Mucosa of descending colon (tissue), 3 donors: Measurements from ENCODE around the gene GPA33. TPM values are rescaled to one million over a fixed set of nuclear protein-coding genes. Genes with fewer than 3 reads are reported as not detected.

ENCODE experiments used
- ATAC-seq: fragments of 200-7000 bp; cut with Tn5 transposase; one replicate; pipeline ENCODE4 v1.9.1; 2020; ENCODE audit warnings: mild to moderate bottlenecking, moderate library complexity
- DNase-seq, 3 donors: peaks; one replicate each; pipeline ENCODE4 v3.0.0-alpha.2; 2020
- H3K36me3 ChIP-seq: fragments of 200-600 bp; one replicate; pipeline ENCODE4 v1.8.0; 2021; ENCODE audit warnings: low read depth, mild to moderate bottlenecking
- H3K4me1 ChIP-seq: fragments of 200-600 bp; one replicate; pipeline ENCODE4 v1.8.0; 2021; ENCODE audit warnings: low read depth, mild to moderate bottlenecking
- H3K4me3 ChIP-seq: fragments of 200-600 bp; one replicate; pipeline ENCODE4 v1.8.0; 2021; ENCODE audit warnings: mild to moderate bottlenecking
- H3K9me3 ChIP-seq: fragments of 200-600 bp; one replicate; pipeline ENCODE4 v1.8.0; 2021; ENCODE audit warnings: mild to moderate bottlenecking
- intact Hi-C, 2 donors: fragments of 100-400 bp; cut with DNase I in 1 of 2; cut with micrococcal nuclease in 1 of 2; formaldehyde crosslinking; loops; one replicate each; pipeline versions ENCODE4 v1.11.0 to v1.11.1; 2022; cut with DNase I, micrococcal nuclease
- total RNA-seq, 3 donors: library from RNA; stranded (reverse); fragmentation: NEBNext Ultra II Directional in 2 of 3; extraction: Animal tissue kit (Norgen Biotek cat#: 25700) in 2 of 3; gene quantifications; one replicate each; pipeline versions ENCODE4 v1.2.1 to v1.2.4, GENCODE V29; 2021 to 2023
- TF ChIP-seq, protein P1 (sequence below): fragments of 200-600 bp; IDR thresholded peaks from one replicate; pipeline ENCODE4 v1.8.0; 2022; ENCODE audit warnings: antibody characterized with exemption, mild to moderate bottlenecking
- donor health status: DM: no; HTN: no; CAD: no; lungs with moderate emphysema.
- donor health status: DM: no; HTN: no; CAD: no.
- donor health status: DM: no; HTN: yes; CAD: no.

The GPA33 gene
- total RNA-seq, 3 donors from 2014 or later = 221 to 764 (median 482) TPM

DNA sequence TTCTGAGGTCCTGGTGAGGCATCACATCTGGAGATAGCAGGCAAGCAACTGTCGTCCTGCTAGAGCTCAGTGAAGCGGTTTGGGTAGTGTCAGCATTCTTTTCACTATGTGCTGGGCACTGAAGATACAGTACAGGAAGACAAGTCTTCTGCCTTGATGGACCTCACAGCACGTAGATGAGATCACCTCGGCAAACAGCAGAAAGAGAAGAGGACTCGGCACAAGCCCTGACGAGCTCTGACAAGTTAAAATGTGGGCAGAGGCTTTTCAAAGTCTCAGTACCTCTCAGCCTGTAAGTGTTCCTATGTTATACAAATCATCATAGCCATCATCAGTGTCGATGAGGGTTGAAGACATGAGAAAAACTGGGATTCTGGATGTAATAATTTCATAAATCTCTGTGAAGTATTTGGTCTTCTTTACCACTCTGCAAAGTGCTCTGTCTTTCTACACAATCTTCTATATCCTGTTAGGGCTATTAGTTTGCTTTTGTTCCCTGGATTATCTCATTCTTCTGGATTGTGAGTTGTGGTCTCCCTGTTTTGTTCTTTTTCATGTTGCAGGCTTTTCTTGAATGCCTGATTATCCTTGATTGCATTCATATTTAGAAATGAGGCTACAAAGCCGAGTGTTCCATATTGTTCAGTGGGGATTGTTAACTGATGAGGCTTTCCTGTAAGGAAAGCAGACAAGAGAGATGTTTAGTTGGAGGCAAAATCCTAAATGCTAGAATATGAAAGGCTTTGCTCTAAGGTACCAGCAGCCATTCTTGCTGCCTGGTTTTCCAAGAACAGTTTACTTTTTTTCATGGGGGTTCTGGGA is 76.9 kb downstream of the GPA33 start:
- H3K4me1 ChIP-seq = no peaks in the 10 kb centered on the region
- intact Hi-C loops = no loop called here
- H3K4me3 ChIP-seq = no peak overlapping the region
- TF ChIP-seq, protein P1, sequence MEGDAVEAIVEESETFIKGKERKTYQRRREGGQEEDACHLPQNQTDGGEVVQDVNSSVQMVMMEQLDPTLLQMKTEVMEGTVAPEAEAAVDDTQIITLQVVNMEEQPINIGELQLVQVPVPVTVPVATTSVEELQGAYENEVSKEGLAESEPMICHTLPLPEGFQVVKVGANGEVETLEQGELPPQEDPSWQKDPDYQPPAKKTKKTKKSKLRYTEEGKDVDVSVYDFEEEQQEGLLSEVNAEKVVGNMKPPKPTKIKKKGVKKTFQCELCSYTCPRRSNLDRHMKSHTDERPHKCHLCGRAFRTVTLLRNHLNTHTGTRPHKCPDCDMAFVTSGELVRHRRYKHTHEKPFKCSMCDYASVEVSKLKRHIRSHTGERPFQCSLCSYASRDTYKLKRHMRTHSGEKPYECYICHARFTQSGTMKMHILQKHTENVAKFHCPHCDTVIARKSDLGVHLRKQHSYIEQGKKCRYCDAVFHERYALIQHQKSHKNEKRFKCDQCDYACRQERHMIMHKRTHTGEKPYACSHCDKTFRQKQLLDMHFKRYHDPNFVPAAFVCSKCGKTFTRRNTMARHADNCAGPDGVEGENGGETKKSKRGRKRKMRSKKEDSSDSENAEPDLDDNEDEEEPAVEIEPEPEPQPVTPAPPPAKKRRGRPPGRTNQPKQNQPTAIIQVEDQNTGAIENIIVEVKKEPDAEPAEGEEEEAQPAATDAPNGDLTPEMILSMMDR = no peak
- DNase-seq (no peak), ATAC-seq (no peak)
- no peaks in the 10 kb centered on the region for H3K9me3 ChIP-seq
- H3K36me3 ChIP-seq = no peaks in the 10 kb centered on the region

DNA sequence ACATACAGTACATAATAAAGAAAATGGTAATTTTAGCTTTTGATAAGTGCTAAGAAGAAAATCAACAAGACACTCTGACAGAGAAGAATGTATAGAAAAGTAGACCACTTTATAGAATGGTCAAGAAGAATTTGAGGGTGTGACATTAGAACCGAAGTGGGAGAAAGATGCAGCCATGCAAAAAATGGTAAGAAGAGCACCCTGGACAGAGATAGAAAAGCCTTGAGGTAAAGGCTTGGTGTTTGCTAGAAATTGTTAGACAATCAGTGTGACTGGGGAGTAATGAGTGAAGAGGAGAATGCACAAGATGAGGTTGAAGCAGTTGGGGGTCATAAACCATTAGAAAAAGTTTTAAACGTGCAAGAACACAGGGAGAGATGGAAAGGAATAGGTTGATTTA is 77.6 kb downstream of the GPA33 start:
- Histone ChIP-seq H3K4me1 (no peaks in the 10 kb centered on the region), H3K36me3 (no peaks in the 10 kb centered on the region), H3K9me3 (no peaks in the 10 kb centered on the region), H3K4me3 (no peak overlapping the region)
- intact Hi-C loops = no loop called here
- no peak for ATAC-seq
- no peak for DNase-seq
- TF ChIP-seq, protein P1 = no peak

DNA sequence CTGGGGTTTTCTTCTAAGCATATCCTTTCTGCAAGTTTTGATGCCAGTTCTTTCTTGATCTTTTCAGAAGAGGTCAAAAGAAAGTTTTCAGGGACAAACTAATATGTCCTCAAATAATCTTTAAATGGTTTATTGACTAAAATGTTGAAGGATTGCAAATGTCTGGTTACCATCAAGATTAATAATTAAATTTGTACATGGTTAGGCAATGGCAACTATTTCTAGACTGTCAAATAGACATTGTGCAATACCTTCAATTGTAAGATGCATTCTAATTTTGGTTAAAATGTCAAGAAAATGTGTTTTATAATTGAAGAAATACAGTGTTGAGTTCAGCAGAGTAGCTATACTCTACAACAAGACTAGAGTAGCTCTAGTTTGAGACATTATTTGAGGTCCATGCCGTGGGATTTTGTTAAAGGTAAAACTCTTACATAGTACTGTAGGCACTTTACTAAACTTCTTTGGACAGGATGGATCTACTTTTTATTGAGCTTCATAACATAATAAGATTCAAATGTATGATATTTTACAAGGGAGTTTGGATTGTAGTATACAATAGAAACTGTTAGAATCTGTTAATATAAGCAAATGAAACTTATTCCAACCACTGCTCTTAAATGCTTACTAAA is 78.5 kb downstream of the GPA33 start:
- H3K4me3 ChIP-seq = no peak overlapping the region
- TF ChIP-seq, protein P1 = no peak
- intact Hi-C loops = no loop called here
- no peaks in the 10 kb centered on the region for H3K36me3 ChIP-seq
- no peak for DNase-seq
- no peaks in the 10 kb centered on the region for H3K9me3 ChIP-seq
- no peaks in the 10 kb centered on the region for H3K4me1 ChIP-seq
- ATAC-seq = no peak

DNA sequence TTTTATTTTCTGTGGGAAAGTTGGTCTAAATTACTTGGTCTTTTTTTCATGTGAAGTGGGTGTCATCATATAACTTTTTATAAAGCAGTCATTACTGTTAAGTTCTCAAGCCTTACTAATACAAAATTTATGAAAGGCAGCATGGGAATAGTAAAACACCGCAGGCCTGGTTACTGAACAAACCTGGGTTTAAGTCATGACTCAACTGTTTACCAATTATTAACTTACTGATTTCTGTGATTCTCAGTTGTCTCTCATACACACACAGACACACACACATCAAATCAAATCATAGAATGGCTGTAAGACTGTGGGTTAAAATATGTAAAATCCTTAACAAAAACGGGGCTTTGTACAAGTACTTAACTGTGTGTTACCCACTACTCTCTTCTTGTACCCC is 86.5 kb downstream of the GPA33 start:
- no peak for ATAC-seq
- TF ChIP-seq, protein P1 = no peak
- Histone ChIP-seq H3K4me3 (no peak overlapping the region), H3K9me3 (no peaks in the 10 kb centered on the region), H3K36me3 (no peaks in the 10 kb centered on the region), H3K4me1 (no peaks in the 10 kb centered on the region)
- intact Hi-C loops = no loop called here
- DNase-seq = no peak

Other genes with a start within 250 kb of the GPA33 start
- 10 to 100 TPM in 2 of 3 donors, 1 to 10 TPM in 1; 9.5 to 12.4 (median 10.1) TPM for gene TADA1, start 214.1 kb downstream of the GPA33 start, total RNA-seq
- 1 to 10 TPM in 1 of 3 donors, under 1 TPM in 2; 0.46 to 7.3 (median 0.52) TPM for gene ILDR2, start 114.8 kb downstream of the GPA33 start, total RNA-seq
- gene MAEL, start 101.1 kb downstream of the GPA33 start, total RNA-seq = under 1 TPM in 1 of 3 donors, not detected in 2; 0.92 TPM
- gene STYXL2, start 3.7 kb upstream of the GPA33 start, total RNA-seq = under 1 TPM; 0.13 to 0.17 (median 0.17) TPM
- 10 to 100 TPM; 16.9 to 18.5 (median 18.0) TPM for gene POU2F1, start 130.5 kb upstream of the GPA33 start, total RNA-seq